Left cardiac atrium (tissue), 4 donors: ENCODE results near the gene COL4A1. TPM values are rescaled to one million over a fixed set of nuclear protein-coding genes. Genes with fewer than 3 reads are reported as not detected.
A peak's percentile ranks its signal among the peaks of the same experiment; 100 is the strongest.

ENCODE experiments used
- ATAC-seq, 2 donors: fragments of 200-7000 bp; cut with Tn5 transposase; one replicate each; pipeline ENCODE4 v1.9.1; 2020; ENCODE audit warnings: mild to moderate bottlenecking in 2 of 2, moderate library complexity in 2 of 2
- DNase-seq: peaks from one replicate; pipeline ENCODE4 v3.0.0-alpha.2; 2020
- intact Hi-C, 2 donors: fragments of 100-400 bp; cut with DNase I; formaldehyde crosslinking; loops; one replicate each; pipeline versions ENCODE4 v1.14.1 to v1.15.1; 2022 to 2023
- total RNA-seq, 2 donors: library from RNA; stranded (reverse); fragmentation: NEBNext Ultra II Directional; extraction: Animal tissue kit (Norgen Biotek cat#: 25700); gene quantifications; one replicate each; pipeline ENCODE4 v1.2.1, GENCODE V29; 2021
- donor health status: DM: no; HTN: yes; CAD: no.
- donor health status: DM: no; HTN: yes; CAD: no; lungs with severe emphysema.
- donor health status: DM: yes; HTN: yes; CAD: no.
- donor health status: Dilated cardiomyopathy.

COL4A1 gene
- total RNA-seq, 2 donors from 2014 or later: 210 to 456 TPM

DNA sequence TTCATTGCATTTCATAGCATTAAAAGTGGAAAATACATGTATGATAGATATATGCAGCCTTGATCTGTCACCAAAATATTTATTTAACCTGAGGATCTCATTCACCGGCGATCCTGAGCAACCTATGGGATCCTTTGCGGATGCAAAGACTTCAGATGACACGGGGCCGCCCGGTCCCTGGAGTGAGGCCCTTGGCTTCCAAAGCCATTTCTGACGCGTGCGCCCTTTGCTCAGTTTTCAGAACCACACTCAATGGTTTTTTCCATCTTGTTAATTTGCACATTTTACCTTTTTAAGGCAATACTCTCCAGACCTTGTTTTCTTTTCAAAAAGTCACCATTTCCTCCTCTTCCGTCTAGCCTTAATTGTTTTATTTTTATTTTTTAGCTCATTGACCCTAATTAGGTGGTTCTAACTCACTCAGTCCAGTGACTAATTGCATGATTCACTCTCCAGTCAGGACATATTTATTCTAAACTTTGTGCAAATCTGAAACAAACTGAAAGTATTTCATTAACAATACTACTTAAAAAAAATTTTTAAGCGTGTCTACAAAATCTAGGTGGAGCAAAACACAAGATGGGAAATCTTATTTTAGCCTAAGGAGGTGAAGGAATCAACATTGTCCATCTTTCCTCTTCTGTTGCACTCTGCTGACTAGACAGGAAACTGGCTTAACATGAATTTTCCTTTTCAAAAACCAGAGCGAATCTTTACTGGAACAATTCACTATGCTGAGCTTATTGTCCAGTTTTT lies 47.9 kb downstream of the COL4A1 start:
- ATAC-seq (no peak), DNase-seq (no peak)
- intact Hi-C loops: no loop called here

DNA sequence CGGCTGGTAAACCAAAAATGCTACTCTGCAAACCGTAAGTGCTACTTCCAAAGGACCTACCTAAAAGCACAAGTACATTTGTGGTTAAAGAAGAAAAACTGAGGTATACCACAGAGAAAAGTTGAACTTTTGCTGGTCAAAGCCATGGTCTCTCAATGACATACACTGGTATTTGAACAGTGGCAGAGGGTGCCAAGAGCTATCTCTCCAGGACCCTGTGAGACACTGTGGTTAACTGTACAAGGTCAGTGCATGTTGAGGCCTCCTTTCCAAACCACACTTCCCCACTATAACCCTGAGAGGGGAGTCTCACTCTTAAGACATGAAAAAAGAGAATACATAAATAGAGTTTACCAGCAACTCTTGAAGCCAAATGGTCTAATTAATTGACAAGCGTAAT lies 49.5 kb downstream of the COL4A1 start:
- DNase-seq (no peak), ATAC-seq (no peak)
- intact Hi-C loops: no loop called here

DNA sequence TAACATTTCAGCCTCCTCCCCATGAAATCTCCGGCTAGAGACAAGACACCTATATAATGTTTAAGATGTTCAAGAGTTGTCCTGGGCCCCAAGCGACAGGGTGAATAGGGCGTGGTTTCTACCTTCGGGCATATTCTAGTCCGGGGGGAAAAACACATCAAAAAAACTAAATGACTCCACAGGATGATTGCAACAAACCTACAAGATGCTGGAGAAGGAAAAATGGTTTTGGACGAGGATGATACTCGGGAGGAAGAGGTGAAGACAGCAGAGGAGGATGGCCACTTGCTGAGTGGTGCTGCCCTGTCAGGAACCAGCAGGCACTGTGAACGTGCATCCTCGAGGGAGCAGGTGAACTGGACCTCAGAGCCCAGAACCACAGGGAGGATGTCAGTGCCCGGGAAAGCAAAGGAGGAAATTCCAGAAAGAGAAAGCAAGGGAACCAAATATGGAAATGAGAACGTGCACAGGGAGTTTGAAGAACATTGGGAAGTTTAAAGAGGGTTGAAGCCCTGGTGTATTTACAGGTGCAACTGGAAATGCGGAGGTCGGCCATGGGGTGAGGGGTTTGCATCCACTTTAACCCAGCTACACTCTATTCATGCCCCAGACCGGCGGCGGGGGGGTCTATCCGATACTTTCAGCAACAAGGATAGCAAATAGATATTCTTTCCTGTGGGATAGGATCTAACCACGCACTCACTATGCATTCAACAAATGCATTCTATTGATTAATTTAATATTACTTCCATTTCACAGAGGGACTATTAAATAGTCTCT lies 50.6 kb downstream of the COL4A1 start:
- DNase-seq (no peak), ATAC-seq (no peak)
- intact Hi-C loops: no loop called here

DNA sequence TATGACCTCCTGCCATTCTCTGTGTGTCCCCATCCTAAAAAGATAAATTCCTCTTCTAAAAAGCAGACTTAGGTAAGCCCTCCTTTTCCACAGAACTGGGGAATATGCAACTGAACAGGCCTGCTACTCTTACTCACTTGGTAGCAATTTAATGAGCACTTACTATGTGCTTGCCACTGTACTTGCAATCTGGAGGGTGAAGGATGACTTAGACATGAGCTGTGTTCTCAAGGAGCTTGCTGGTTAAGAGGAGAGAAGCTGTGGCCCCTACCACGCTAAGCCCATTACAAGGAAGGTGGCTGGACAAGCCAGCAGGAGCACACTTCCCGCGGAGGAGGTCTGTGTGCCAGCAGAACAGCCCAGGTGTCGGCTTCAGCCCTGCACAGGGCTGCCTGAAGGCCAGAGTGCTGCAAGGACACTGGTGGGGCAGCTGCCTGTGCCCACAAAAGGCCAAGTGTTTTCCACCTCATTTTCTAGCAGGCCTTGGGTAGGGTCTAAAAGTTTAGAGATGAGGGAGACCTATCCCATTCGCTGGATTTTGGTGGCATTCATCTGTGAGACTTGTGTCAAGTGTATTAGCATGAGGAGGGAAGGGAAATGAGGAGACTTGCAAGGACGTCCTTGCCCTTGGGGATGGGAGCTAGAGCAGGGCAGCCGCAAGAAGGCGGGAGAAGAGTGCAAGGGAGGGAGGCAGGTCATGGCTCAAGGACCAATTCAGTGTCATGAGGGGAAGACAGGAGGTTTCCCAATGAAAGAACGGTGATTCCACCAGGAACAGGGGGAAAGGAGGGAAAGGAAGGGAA lies 52.0 kb downstream of the COL4A1 start:
- ATAC-seq (no peak), DNase-seq (no peak)
- intact Hi-C loops: no loop called here

DNA sequence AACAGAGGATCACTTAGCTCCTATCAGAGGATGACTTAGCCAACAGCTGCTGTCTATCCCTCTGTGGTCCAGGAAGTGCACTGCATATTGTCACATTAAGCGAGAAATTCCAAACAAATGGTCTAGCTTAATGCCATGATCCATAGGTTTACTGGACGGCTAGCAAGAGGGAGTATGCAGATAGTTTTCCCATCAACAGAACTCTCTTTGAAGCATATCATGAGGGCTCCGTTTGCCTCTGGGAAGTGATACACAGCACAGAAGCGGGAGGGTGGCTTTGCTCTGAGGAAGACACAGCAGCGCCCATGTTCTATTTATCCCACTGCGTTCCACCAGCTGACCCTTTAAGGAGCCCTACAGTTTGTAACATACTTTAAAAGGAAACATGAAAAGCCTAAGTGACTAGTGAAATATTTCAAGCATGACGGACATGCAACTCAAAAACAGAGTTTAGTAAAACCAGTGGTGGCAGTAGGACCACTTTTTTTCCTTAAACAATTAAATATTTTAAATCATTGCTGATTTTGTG lies 52.7 kb downstream of the COL4A1 start:
- ATAC-seq (no peak), DNase-seq (no peak)
- intact Hi-C loops: no loop called here

DNA sequence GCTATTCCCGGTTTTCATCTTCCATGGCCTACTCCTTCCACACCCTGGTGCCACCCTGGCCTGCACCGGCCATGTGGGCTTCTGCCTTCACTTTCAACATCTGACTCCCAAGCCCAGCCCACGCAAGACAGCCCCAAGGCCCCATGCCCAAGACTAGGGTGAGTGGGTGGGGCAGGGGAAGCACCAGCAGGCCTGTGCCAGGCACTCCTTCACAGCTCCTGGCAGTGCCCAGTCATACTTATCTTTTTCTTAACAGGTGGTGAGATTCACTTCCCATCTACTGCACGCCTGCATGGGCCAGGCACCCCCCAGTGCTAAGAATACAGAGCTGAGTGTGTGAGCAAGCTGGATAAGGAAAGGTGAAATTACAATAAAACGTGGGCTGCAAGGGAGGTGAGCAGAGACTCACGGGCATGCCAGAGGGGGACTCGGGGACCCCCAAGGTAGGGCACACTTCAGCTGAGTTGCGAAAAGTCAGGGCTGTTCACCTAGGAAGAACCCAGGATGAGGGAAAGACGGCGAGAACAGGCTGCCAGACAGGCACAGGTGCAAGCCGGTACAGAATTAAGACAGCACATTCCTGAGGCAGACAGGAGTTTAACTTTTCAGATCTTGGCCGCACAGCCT lies 55.7 kb downstream of the COL4A1 start:
- intact Hi-C loops: no loop called here
- DNase-seq: no peak
- peak; percentile 21 to 81 for ATAC-seq

DNA sequence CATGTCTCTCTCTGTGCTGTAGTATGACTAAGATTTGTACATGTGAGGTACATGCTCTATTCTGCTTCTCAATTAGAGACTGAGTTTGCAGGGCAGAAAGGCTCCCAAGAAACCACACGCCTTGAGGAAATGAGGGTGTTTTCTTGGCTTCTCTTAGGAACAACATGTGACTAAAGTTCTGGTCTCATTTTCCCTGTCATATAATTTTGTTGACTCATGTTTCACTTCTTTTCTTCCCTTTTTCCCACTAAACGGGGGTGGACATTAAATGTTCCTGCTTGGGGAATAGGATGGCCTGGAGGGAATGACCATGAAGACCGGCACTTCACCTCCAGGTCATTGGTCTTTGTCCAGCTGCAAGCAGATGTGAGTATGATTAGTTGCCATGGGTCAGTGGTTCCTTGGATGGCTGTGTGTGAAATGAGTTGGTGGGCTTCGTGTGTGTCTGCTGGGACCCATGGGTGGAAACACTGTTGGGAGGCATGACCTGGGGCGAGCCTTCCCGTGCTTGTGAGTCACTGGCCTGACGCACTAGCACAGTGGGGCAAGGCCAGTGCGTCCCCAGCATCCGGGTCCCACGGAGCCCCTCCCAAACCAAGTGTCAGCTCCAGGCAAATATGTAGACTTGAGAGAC lies 56.6 kb downstream of the COL4A1 start:
- intact Hi-C loops: no loop called here
- peak; percentile 75 for DNase-seq

DNA sequence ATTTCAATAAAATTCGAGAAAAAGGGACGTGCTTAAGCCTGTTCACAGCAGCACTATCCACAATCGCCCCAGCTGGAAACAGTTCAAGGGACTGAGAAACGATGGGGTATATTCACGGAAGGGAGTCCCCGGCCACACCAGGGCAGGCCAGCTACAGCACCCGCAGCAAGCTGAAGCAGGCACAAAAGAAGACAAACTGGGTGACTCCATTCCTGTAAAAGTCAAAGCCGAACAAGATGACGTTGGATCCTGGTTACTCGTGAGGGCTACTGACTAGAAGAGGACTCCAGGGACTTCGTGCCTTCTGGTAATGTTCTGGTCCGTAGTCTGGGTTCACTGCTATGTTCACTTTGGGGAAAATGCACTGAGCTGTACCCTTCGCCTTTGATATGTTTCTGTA lies 57.6 kb downstream of the COL4A1 start:
- DNase-seq (no peak), ATAC-seq (no peak)
- intact Hi-C loops: loop anchor here in 1 of 2 donors (5.0 kb wide), 1 partner anchor 48 kb away; no protein-coding TSS in a partner anchor

More for the DNA sequence above, 56.6 kb downstream of the COL4A1 start:
- peak; percentile 35 to 49 for ATAC-seq

DNA sequence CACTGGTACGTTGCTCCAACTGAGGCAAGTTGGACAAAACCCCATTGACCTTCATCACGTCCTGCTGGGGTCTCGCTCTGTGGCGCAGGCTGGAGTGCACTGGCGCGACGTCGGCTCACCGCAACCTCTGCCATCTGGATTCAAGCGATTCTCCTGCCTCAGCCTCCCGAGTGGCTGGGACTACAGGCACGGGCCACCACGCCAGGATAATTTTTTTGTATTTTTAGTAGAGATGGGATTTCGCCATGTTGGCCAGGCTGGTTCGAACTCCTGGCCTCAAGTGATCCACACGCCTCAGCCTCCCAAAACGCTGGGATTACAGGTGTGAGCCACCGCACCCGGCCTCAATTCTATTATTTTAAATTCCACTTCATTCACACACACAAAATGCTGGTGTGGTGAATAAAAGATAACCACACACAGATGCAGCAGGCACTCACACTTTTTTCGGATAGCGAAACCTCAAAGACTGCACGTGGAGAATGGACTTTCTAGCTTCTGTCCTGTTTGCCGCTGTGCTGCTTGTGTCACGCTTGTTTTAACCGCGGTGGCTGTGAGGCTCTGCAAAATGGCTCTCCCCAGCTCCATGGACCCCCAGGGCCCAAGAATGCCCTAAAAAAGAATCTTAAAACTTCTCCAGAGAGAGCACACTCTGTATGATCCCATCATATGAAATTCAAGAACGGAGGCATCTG lies 58.4 kb downstream of the COL4A1 start:
- ATAC-seq (no peak), DNase-seq (no peak)
- intact Hi-C loops: loop anchor here in 1 of 2 donors (5.0 kb wide), 1 partner anchor 49 kb away; no protein-coding TSS in a partner anchor

DNA sequence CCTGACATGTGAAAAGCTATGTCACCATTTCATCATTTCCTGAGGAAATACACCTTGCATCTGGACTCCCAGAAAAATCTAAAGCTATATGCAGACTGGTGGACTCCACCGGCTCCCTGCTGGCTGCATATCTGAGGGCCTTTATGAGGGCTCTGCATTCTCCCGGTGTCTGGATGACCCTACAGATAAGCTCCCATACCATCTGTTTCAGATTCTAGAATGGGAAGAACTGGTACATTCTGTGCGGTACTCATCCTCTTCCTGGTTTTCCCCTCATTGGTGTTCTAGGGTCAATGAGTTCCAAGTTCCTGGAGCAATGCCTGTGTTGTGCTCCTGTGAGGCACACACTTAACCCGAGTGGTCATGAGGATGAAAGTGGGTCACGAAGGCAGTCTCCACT lies 60.4 kb downstream of the COL4A1 start:
- no peak for ATAC-seq
- DNase-seq: no peak
- intact Hi-C loops: loop anchor here in 1 of 2 donors (5.0 kb wide), 1 partner anchor 51 kb away; no protein-coding TSS in a partner anchor

DNA sequence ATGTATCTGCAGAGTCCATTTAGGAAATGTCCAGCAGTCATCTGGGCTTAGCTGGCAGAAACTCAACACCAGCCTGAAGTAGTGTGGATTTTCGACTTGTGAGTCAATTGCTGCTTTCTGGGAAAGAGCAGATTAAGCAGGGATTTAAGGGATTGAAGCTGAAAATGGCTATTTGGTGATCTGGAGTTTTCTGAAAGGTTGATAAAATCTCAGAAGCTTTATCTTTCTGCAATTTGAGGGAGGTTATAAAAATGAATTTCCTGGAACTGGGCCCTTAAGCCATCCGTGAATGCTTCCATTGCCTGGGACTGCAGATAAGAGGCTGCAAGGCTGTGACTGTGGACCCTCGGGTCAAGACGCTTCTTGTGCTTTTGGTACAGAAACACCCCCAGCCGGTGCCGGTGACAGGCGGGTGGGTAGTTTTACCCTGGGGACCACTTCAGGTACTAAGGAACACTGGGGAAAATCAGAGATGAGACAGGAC lies 61.5 kb downstream of the COL4A1 start:
- no peak for ATAC-seq
- DNase-seq: no peak
- intact Hi-C loops: loop anchor here in 1 of 2 donors (5.0 kb wide), 1 partner anchor 52 kb away; no protein-coding TSS in a partner anchor

DNA sequence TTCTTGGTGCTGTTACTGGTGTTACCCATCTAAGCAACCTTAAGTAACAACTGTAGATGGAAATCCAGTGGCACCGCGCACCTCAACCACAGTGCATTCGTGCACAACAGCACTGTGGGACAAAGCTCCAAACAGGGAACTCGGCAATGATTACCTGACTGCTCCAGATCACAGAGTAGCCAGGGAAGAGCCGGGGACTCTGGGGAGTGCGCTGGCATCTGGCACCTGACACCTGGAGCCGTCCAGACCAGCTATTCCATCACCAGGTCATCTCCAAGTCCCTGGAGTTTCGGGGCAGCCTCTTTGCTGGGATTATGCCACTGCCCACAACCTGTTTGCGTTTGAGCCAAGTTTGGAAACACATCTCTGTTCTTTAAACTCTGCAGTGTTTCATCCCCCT lies 62.0 kb downstream of the COL4A1 start:
- ATAC-seq (no peak), DNase-seq (no peak)
- intact Hi-C loops: loop anchor here in 1 of 2 donors (5.0 kb wide), 1 partner anchor 52 kb away; no protein-coding TSS in a partner anchor

DNA sequence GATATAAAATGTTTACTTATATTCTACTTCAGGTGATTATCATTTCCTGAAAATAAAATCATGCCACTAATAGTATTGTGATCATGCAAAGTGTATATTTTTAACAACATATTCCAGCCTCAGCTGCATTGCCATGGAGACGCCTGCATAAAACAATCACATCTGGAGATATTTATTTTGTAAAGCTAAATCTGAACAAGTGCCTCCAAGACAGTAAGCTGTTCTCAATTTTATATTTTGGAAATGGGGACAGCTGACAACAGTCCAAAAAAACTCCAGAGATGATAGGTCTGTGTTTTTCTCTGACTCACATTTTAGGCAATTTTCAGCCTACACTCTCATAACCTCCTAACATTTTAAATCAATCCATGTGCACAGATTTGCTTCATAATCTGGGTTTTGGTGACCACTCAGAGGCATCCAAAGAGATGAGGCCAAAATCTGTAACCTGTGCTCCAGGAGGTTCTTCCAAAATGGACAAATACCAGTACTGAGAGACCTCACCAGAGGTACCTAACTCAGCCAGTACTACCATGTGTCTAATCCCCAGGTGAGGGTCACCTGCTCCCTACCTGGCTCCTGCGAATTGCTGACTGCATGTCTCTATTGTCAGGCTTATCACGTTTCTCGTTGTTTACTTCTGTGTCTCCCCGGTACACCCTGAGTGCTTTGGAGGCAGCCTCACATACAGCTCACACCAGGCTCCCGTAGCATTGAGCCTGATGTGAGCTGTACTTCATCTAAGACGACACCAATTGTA lies 62.7 kb downstream of the COL4A1 start:
- DNase-seq (no peak), ATAC-seq (peak in 1 of 2 donors; percentile 35)
- intact Hi-C loops: no loop called here

DNA sequence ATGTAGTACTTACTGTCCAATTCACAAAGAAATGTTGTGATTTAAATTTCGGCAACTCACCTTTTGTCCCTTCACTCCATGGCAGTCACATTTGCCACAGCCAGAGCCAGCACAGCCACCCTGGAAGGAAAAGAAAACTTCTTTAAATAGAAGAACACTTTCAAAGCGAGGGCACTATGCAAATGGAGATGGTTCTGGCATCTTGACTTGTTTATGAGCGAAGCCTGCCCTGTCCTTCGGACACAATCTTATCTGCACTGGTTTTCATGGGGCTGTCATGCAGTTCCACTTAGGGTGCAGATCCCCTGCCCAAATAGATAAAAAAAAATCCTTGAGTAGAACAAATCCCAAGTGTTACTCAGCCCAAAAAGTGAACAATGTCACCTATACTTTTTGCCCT lies 64.3 kb downstream of the COL4A1 start:
- ATAC-seq: peak; percentile 17 to 31
- intact Hi-C loops: no loop called here
- no peak for DNase-seq

DNA sequence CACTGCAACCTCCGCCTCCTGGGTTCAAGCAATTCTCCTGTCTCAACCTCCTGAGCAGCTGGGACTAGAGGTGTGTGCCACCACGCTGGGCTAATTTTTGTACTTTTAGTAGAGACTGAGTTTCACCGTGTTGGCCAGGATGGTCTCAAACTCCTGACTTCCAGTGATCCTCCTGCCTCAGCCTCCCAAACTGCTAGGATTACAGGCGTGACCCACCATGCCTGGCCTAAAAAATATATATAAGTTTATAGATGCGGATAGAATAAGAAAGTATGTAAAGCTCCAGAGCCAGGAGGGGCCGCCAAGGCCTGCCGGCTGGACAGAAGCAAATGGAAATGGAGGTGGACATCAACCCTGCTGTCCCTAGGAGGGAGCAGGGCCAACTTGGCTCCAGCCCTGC lies 66.0 kb downstream of the COL4A1 start:
- ATAC-seq (no peak), DNase-seq (no peak)
- intact Hi-C loops: no loop called here

DNA sequence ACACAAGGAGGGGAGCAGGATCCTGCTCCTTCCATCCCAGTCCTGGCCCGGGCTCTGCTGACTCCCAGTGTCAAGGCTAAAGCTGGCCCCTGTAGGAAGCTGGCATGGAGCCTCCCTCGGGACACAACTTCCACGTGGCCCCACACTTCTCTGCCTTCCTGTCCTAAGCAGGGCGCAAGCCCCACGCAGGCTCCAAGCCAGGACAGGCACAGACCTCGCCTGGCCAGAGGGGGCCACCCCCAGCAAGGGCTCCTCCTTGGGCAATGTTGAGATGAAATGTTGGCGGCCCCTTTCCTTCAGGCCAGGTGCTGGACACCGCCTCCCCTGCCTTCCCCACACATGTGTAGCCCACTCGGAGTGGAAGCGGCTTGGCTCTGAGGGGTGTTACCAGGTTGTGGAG lies 66.6 kb downstream of the COL4A1 start:
- intact Hi-C loops: no loop called here
- no peak for DNase-seq

More for the DNA sequence above, 66.6 kb downstream of the COL4A1 start:
- ATAC-seq: peak; percentile 5 to 34
